Glomerular visceral epithelial cell (primary cell): ENCODE results near the gene STRBP.
A peak's percentile ranks its signal among the peaks of the same experiment; 100 is the strongest.
"Not testable (repeated sequence)": the region's sequence is repeated elsewhere in the genome, so short reads cannot be mapped to it uniquely, and the experiment has no call there.

Experiments
- DNase-seq: peaks from one replicate; pipeline ENCODE4 v3.0.0-alpha.2; 2016; ENCODE audit errors: extremely low spot score

The STRBP gene

DNA sequence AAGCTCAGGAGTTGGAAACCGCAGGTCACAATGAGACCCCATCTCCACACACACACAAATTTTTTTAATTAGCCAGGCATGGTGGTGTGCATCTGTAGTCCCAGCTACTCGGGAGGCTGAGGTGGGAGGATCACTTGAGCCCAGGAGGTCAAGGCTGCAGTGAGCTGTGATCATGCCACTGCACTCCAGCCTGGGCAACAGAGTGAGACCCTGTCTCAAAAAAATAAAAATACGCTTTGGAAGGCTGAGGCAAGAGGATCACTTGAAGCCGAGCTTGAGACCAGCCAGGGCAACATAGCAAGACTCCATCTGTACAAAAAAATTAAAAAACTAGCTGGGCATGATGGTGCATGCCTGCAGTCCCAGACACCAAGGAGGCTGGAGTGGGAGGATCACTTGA lies 19.2 kb downstream of the STRBP start:
- DNase-seq = not testable (repeated sequence)

DNA sequence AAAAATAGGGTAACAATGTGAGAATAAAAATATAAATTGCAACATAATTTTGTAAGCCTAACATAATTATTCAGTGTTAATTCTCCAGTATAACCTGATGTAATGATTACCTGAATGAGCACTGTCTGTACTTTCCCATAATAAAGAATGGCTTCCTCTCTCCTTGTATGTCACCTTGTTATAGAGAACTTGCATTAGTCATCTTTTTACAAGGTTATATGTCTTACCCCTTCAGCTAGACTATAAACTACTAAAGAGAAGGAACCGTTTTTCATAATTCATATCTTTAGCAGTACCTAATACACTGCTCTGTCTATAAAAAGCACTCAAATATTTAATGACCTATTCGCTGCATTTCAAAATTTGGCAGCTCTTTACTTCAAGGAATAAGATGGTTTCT lies 19.8 kb downstream of the STRBP start:
- no peak for DNase-seq

DNA sequence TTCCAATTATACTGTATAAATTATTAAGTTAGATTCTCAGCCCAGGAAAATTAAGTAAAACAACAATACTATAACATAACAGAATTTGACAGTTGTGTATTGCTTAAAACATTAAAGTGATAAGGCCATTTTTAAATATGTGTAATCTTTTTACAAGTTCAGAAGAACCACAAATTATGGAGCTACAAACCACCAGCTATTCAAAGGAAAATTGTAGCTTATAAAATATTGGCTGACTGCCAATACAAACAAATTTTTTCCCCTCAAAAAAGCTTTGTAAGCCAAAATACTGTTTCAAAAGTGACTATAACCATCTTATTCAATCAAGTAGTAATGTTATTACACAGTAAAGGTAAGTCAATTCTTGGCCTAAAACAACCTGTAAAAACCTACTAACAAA lies 21.9 kb downstream of the STRBP start:
- DNase-seq = no peak

DNA sequence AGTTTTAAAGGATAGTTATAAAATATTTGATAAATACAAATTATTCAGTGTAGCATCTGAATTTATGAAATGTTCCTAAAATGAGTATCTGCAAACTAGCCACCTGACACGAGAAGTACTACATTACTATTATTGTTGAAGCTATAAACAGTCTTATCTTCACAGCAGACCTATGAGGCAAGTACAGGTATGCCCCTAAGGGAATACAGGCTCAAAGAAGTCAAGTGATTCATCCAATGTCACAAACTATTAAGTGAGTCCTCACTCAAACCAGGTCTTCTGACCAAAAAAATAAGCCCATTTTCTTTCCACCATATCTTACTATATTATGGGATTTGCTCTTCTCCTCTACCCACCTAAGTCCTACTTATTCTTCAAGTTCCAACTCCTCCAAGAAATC lies 28.7 kb downstream of the STRBP start:
- DNase-seq = no peak

DNA sequence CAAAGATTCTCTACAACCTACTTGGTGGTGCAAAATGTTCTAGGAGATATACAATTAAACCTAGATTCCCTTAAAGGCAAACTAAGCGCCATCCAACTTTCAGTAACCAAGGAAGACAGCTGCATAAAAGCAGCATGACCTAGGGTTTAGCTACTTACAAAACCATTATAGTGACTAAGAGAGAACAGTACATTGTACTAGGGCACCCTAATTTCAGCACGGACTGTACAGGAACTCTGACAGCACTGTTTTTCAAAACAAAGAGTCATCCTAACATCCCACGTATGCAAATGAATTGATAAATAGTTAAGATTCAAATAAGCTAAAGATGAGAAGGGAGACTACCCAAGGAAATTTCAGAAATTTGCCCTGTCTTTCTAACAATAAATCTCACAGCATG lies 30.0 kb downstream of the STRBP start:
- DNase-seq = no peak

DNA sequence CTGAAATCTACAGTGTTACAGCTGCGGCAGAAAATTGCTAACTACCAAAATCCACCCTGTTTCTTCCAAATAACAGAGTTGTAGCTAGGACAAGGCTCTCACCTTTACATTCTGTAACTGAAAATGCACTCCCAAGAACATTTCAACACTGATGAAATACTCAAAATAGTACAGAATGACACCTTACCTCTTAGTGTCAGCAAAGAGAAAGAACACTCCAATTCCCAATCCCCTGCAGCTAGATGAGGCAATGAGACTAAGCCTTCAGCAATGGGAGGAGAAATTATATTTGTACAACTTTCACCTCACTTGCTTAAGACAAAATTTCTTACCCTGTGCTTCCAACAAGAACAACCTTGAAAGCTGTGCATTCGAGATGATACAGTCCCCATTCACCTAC lies 31.2 kb downstream of the STRBP start:
- no peak for DNase-seq

DNA sequence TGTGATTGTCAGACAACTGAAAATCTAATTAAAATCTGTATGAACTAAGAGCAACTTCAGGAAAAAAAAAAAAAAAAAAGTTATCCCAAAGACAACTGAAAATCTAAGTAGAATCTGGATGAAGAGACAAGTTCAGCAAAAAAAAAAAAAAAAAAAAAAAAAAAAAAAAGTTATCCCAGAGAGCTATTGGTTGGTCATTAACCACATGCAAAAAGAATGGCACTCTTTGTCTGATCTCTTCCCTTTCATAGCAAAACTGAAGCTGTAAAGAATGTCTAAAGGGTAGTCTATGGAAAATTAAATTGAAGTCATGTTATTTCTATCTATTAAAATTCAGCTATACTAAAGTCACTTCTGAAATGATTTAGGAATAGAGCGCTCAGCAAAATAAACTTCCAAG lies 32.9 kb downstream of the STRBP start:
- DNase-seq = no peak

DNA sequence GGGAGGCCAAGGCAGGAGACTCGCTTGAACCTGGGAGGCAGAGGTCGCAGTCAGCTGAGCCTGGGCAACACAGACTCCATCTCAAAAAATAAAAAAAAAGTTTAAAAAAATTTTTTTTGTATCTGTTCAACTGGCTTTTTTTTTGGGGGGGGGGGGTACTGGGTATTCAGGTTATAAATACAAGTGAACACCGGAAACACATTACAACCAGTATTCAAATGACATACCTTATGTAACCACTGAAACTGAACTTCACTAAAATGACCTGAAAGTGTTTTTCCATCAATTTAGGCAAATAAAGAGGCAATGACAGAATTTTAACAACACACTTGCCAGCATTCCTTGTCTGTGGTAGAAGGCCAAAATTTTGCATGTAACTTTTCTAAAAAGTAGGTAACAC lies 33.5 kb downstream of the STRBP start:
- DNase-seq = no peak

DNA sequence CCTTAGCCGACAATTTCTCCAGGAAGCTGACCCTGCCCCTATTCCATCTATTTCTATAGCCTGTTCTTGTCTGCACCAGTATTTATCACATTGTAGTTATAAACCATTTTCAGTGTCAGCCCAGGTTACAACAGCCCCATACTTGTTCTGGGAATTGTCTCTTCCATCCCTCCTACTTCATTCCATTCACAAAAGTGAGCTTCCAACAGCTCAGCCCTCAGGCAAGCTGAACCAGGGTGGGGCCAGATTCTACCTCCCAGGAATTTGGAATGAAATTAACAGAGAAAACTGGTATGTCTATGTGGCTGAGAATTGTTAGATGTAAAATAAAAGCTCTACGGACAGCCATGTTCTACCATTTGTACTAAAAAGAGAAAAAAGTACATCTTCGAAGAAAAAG lies 36.1 kb downstream of the STRBP start:
- DNase-seq = no peak

DNA sequence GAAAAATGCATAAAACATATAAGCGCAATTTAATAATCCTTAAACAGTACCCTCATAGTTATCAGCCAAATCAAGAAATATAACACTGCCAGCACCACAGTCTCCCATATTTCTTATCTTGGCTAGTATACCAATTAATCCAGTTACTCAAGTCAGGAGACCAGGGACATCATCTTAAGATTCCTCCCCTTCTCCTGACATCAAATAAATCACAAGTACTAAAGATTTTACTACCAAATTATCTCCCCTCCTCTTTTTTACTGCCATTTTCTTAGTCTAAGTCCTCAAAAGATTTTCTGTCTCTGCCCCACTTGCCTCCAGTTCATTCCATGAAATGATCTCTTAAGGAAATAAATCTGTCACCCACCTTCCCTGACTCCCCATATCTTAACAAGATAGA lies 37.0 kb downstream of the STRBP start:
- no peak for DNase-seq

DNA sequence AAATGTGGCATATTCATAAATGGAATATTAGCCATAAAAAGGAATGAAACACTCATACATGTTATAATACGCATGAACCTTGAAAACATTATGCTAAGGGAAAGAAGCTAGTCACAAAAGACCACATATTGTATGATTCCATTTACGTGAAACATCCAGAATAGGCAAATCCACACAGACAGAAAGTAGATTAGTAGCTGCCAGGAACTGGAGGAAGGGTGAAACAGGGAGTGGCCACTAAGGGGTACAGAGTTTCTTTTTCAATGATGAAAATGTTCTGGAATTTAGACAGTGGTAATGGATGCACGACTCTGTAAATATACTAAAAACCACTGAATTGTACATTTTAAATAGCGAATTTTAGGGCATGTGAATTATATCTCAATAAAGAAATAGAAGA lies 39.4 kb downstream of the STRBP start:
- DNase-seq = no peak

DNA sequence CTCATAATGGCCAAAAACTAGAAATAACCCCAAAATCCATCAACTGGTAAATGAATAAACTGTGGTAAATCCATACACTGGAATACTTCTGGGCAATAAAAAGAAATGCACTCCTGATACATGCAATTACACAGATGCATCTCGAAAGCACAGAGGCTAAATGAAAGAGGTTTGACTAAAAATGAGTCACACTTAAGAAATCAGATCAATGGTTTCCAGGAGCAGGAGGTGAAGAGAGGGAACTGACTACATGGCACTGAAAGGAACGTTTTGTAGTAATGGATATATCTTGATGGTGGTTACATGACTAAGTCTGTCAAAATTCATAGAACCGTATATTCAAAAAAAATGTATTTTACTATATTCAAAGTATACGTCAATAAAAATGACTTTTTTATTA lies 42.4 kb downstream of the STRBP start:
- DNase-seq = peak; percentile 8

DNA sequence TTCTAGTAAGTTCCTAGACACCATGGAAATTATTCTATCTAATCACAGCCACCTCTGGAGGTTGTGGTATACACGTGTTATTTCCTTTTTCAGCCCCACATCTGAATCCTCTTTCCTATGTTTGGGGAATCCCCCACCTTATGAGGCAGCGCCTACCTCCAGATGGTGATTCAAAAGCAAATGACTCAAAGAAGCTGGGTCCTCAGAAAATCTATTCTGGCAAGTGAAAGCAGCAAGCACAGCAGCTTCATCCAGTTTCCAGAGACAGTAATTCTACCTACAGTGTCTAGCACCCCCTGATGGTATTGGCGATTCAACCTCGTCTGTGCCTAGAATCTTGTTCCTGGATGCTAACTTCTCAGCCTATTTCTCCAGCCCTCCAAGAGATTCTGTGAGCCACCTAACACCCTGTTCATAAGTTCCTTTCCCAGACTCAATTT lies 43.0 kb downstream of the STRBP start:
- peak; percentile 77 for DNase-seq

DNA sequence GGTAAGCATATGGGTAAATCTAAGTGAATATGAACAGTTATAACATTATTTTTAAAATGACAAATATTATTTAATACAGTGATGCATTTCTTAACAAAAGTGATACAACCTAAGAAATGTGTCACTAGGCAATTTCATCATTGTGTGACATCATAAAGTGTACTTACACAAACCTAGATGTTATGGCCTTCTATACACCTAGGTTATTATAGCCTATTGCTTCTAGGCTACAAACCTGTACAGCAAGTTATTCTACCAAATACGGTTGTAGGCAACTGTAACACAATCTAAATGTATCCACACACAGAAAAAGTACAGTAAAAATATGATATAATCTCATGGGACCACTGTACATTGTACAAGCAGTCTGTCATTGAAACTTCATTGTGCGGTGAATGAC lies 48.3 kb downstream of the STRBP start:
- DNase-seq = no peak

DNA sequence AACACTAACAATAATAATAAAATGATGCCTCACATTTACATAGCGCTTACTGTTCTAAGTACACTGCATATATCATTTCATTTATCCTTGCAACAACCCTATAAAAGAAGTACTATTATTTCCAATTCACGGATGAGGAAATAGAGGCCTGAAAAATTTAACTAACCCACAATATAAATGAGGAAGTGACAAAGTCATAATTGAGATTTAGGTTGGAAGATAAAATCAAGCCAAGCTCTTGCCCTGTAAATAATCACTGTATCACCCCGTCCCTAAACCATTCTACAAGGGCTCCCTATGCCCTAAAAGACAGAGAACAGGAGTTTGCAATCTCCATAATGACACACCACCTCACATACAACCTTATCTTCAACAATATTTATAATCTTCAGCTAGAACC lies 49.6 kb downstream of the STRBP start:
- no peak for DNase-seq

DNA sequence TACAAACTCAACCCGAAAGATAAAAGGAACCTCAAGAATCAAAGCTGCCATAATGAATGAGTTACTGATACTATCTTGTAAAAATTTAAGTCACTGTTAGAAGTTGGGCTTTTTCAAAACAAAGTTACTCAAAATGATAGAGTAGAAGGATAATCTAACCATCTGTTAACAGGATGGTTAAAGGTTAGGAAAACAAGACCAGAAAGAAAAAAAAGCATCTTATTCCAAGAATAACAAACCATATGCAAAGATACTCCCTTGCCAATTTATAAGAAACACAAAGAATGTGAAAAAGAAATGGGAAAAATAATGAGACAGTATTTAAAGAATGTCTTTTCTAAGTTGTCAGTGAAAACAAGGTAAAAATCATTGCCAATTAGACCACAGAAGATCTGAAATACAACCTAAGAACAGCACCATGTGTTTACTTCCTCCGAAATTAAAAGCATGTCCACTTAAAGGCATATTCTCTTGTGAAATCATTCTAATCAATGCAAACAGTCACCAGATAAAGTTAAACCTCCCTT lies 51.2 kb downstream of the STRBP start:
- DNase-seq = no peak

DNA sequence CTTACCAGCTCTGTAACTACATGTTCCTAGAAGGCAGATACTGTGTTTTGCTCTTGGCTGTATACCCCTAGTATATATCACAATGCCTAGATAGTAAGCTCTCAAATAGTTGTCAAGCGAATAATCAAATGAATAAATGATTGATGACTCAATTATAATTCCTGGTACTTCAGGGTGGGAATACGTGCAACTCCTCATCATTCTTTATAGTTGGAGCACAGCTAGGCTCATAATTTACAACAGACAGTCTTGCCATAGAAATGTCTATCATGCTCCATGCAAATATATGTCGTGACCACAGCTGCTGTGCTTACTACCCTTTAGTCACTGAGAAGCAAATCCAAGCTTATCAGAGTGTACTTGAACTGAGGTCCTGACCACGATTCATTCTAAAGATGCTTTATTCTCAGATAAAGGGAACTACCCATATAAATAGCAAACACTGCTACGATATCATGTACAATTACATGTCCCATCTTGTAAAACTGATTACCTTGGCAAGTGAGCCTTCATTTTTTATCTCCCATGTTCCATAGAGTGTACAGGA lies 52.1 kb downstream of the STRBP start:
- DNase-seq = no peak

DNA sequence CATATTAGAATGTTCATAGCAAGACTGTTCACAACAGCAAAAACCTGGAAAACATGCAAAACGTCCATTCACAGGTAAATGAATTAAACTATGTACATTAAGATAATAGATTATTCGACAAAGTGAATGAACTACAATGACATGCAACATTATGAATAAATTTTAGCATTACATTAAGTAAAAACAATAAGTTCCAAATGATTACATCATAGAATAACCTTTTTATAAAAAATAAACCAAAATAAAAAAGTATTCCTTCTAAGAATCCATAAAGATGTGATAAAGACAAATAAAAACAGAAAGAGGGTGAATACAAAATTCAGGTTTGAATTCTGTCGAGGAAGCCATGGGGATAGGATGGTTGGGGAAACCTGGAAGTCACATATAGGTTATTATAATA lies 57.3 kb downstream of the STRBP start:
- no peak for DNase-seq

DNA sequence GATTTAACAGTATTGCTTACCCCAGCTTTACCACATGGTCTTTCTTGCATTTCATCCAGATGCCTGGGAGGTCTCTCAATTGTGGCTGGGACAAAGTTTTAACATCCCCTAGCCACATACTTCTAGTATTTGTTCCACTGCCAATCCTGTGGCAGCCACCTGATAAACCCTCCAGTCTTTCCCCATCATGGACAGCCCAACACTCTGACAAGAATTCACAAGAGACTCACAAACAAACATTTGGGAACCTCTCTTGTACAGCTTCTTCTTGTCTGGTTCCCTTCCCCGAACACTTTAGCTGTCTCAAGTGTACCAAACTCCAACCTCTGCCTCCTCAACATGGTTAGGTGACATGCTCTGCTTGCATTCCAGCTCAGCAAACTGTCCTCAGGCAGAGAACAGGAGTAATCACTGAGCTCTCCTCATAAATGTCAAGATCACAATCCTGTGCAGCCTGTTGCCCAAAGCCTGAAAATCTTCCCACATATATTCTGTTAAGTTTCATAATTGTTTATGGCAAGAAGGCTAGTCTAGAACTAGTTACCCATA lies 59.7 kb downstream of the STRBP start:
- no peak for DNase-seq

DNA sequence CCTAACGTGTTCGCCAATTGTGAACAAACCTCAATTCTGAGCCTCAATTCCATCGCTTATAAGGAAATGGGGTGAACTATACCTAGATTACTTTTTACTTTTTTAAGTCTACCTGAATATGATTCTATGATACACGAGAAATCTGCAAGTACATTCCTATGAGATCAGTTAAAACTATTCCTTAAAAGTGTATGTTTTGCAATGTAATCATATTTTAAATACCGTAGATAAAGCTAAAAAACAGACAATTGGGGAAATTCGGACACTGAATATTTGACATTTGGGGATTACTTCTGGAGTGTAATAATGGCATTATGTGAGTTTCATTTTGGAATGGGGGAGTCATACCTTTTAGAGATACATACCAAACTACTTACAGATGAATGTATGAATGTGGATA lies 62.3 kb downstream of the STRBP start:
- no peak for DNase-seq

DNA sequence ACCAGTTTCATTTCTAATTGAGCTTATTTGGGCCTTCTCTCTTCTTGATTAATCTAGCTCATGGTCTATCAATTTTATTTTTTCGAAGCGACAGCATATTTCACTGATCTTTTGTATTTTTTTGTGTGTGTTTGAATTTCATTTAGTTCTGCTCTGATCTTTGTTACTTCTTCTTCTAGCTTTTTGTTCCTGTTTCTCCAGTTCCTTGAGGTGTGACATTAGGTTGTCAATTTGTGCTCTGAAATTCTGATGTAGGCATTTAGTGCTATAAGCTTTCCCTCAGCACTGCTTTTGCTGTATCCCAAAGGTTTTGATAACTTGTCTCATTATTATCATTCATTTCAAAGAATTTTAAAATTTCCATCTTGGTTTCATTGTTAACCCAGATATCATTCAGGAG lies 67.3 kb downstream of the STRBP start:
- no peak for DNase-seq

DNA sequence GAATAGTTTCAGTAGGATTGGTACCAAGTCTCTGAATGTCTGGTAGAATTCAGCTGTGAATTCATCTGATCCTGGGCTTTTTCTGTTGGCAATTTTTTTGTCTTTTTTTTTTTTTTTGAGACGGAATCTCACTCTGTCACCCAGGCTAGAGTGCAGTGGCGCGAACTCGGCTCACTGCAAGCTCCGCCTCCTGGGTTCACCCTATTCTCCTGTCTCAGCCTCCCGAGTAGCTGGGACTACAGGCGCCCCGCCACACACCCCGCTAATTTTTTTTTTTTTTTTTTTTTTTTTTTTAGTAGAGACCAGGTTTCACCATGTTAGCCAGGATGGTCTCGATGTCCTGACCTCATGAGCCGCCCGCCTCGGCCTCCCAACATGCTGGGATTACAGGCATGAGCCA lies 67.9 kb downstream of the STRBP start:
- not testable (repeated sequence) for DNase-seq

DNA sequence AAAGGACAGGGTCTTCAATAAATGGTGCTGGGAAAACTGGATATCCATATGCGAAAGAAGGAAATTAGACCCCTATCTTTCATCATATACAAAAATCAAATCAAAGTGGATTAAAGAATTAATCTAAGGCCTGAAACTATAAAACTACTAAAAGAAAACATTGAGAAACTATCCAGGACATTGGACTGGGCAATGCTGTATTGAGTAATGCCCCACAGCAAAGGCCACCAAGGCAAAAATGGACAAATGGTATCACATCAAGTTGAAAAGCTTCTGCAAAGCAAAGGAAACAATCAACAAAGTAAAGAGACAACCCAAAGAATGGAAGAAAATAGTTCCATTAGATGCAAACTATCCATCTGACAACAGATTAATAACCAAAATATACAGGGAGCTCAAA lies 72.3 kb downstream of the STRBP start:
- DNase-seq = no peak

DNA sequence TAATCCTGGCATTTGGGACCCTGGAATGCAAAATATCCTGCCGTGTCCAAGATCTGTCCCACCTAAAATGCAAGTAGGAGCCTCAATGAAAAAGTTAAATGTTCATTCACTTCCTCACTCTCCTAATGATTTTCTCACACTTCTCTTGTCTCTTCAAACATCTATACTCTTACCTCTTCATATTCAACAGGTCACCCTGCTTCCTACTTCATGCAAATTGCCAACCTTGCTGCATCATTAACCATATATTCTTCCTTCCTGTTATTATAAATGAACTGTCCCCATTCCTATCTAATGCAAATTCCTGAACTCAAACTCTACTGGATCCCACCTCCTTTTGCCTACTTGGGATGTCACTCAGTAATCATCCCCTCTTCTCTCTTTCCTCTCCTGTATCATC lies 74.4 kb downstream of the STRBP start:
- DNase-seq = no peak
